ENCODE measurements around the gene SLC22A23.

DNA sequence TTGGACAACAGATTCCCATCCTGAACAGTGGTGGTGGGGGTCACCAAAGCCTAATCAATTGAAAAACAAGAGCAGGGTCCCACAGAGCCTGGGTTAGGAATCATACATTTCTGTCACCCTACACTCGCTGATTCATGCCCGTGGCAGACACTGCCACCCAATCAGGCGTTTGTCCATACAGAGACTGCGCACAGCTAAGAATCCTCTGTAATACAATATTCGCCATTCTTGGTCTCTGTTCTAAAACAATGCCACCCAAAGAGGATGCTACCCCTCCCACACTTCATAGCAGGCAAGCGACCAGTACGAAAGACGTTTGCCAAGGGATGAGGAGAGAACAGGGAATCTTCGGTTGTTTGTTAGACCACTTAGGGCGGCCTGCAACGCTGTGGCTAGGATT, 28.1 kb upstream of the SLC22A23 start:
- TF ChIP-seq POLR2A (IDR thresholded peaks at IDR 0.05), result no peak
- no peak for TF ChIP-seq CTCF (IDR thresholded peaks at IDR 0.05)
